Karpas-422 (cell line): ENCODE measurements around the gene FBXL16. TPM values are rescaled to one million over a fixed set of nuclear protein-coding genes. Genes with fewer than 3 reads are reported as not detected.
A peak's percentile ranks its signal among the peaks of the same experiment; 100 is the strongest.

Source experiments
- DNase-seq: peaks from one replicate; pipeline ENCODE4 v3.0.0-alpha.2; 2015
- H2AFZ ChIP-seq: fragments of 200-600 bp; sonication (generic); 2 replicates; pipeline ENCODE4 v1.6.1; 2014; ENCODE audit warnings: antibody characterized with exemption, low read length, mixed read lengths
- H3K27ac ChIP-seq: fragments of 200-600 bp; sonication (generic); 2 replicates; pipeline ENCODE4 v1.5.1; 2014; ENCODE audit warnings: mild to moderate bottlenecking, low read length, moderate library complexity
- H3K27me3 ChIP-seq: fragments of 200-600 bp; sonication (generic); 2 replicates; pipeline ENCODE4 v1.6.1; 2014; ENCODE audit warnings: low read length, mixed read lengths
- H3K36me3 ChIP-seq: fragments of 200-600 bp; sonication (generic); 2 replicates; pipeline ENCODE4 v1.6.1; 2014; ENCODE audit warnings: low read length, mixed read lengths; ENCODE audit not compliant: insufficient read depth
- H3K4me1 ChIP-seq: fragments of 200-600 bp; sonication (generic); 2 replicates; pipeline ENCODE4 v1.6.1; 2014; ENCODE audit warnings: mild to moderate bottlenecking, low read length, mixed read lengths
- H3K4me2 ChIP-seq: fragments of 200-600 bp; sonication (generic); 2 replicates; pipeline ENCODE4 v1.6.1; 2014; ENCODE audit warnings: low read length, low read depth, mild to moderate bottlenecking; ENCODE audit not compliant: poor library complexity, severe bottlenecking
- H3K4me3 ChIP-seq: fragments of 200-600 bp; sonication (generic); 2 replicates; pipeline ENCODE4 v1.5.1; 2014; ENCODE audit warnings: mild to moderate bottlenecking, antibody characterized with exemption, low read length, mixed read lengths
- H3K79me2 ChIP-seq: fragments of 200-600 bp; sonication (generic); 2 replicates; pipeline ENCODE4 v1.6.1; 2014; ENCODE audit warnings: mild to moderate bottlenecking, low read length, mixed read lengths
- H3K9ac ChIP-seq: fragments of 200-600 bp; sonication (generic); 2 replicates; pipeline ENCODE4 v1.6.0; 2014; ENCODE audit warnings: low read length
- H3K9me2 ChIP-seq: fragments of 200-600 bp; sonication (generic), shearing (Covaris generic); replicated peaks from 2 replicates; pipeline ENCODE4 v1.6.0; 2014; ENCODE audit warnings: mild to moderate bottlenecking, low read length, moderate library complexity; ENCODE audit not compliant: insufficient read depth
- H3K9me3 ChIP-seq: fragments of 300-700, 200-600 bp; sonication (generic); 2 replicates; pipeline ENCODE4 v1.6.1; 2014; ENCODE audit warnings: low read length, mixed read lengths
- H4K20me1 ChIP-seq: fragments of 200-600 bp; sonication (generic); 2 replicates; pipeline ENCODE4 v1.6.1; 2014; ENCODE audit warnings: mild to moderate bottlenecking, antibody characterized with exemption, low read length, low read depth; ENCODE audit not compliant: insufficient read depth
- total RNA-seq: library from RNA; depleted of rRNA; stranded (reverse); fragments of >200 nt; shearing (Covaris generic); gene quantifications from 2 replicates; pipeline ENCODE4 v1.2.3, GENCODE V29; 2014; ENCODE audit warnings: low replicate concordance

The FBXL16 gene
- total RNA-seq, 1 experiment from 2014 or later, result 0.48 TPM

GRCh38 chr16:648781-649589 lies 56.6 kb downstream of the FBXL16 start, which contains the start of gene WDR90:
Gene WDR90, plus strand, starts transcription at chr16:649365. Its CDS starts 52 bp downstream, at chr16:649417.
- DNase-seq, result peak; percentile 98
- peak within 1 kb of the TSS; percentile 84 for H3K4me2 ChIP-seq
- H3K36me3 ChIP-seq, result peaks cover 3% of the 10 kb centered on the region; the same call in 1 of the 2 replicates
- H3K4me1 ChIP-seq, result peaks cover 62% of the 10 kb centered on the region
- peak within 1 kb of the TSS; percentile 80 for H3K27ac ChIP-seq
- H3K9me2 ChIP-seq, result no peaks in the 10 kb centered on the region
- H2AFZ ChIP-seq, result no peak within 1 kb of the TSS
- H4K20me1 ChIP-seq, result peaks cover 22% of the 10 kb centered on the region; the same call in 1 of the 2 replicates
- no peaks in the 10 kb centered on the region for H3K27me3 ChIP-seq
- H3K4me3 ChIP-seq, result peak within 1 kb of the TSS; percentile 96
- H3K9me3 ChIP-seq, result no peaks in the 10 kb centered on the region
- H3K79me2 ChIP-seq, result peaks cover 46% of the 10 kb centered on the region
- H3K9ac ChIP-seq, result peak within 1 kb of the TSS; percentile 97

DNA sequence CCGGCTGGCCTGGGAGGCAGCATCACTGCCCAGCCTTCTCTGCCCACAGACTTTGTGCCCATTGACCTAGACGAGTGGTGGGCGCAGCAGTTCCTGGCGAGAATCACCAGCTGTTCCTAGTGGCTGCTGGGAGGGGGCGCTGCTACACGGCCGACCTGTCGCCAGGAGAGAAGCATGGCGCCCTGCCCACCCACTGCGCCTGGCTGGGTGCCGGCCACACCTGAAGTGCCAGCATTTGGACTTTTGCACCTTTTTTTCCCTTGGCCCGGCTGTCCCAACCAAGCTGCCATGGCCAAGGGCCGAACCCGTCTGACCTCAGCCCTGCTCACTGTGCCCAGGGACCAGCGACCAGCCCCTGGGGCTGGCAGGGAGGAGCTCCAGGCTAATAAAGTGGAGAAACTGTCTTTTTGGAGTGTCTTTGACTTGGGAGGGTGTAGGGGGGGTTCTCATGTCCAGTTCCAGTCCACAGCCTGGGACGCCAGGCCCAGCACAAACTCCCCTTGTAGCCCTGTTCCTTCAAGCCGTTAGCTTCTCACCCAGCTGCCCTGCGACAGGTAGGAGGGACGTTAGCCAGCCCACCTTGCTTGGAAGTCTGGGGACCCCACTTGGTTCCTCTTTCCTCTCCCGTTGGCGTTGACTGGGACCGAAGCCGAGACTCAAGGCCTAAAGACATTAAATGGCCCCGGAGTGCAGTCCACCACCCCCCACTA lies 57.4 kb downstream of the FBXL16 start:
- Histone ChIP-seq H3K79me2 (peaks cover 53% of the 10 kb centered on the region), H3K36me3 (peaks cover 3% of the 10 kb centered on the region; the same call in 1 of the 2 replicates), H3K9me2 (no peaks in the 10 kb centered on the region), H3K27me3 (no peaks in the 10 kb centered on the region), H3K9me3 (no peaks in the 10 kb centered on the region), H4K20me1 (peaks cover 22% of the 10 kb centered on the region; the same call in 1 of the 2 replicates), H3K9ac (peak overlapping the region; percentile 97), H3K4me3 (peak overlapping the region; percentile 96), H3K4me1 (peaks cover 70% of the 10 kb centered on the region), H3K4me2 (peak overlapping the region; percentile 84), H3K27ac (peak overlapping the region; percentile 80), H2AFZ (no peak overlapping the region)
- peak; percentile 86 for DNase-seq

DNA sequence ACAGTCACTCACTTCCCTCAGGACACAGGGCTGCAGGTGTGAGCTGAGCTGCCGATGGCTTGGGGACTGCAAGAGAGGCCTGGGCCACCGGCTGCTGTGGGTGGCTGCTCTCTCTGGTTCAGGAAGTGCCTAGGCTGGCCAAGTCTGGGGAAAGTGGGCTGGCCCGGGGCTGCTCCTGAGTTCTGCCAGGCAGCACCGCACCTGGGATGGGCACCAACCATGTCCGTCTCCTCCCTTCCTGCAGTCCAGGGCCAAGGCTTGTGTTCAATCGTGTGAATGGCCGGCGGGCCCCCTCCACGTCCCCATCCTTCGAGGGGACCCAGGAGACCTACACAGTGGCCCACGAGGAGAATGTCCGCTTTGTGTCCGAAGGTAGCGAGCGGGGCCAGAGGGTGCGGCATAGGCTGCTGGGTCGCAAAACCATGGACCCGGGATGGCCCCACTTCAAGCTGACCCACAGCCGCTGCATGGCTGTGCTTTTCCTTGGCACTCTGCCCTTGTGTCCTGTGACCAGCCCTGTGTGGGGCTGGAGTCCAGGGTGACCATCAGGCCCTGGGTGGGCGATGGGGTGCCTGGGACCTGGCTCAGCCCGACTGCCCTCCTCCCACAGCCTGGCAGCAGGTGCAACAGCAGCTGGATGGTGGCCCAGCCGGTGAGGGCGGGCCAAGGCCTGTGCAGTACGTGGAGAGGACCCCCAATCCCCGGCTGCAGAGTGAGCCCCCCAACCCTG lies 58.3 kb downstream of the FBXL16 start:
- Histone ChIP-seq H3K4me3 (peak overlapping the region; percentile 96), H4K20me1 (peaks cover 26% of the 10 kb centered on the region; the same call in 1 of the 2 replicates), H3K27ac (peak overlapping the region; percentile 80), H3K9me3 (no peaks in the 10 kb centered on the region), H3K79me2 (peaks cover 62% of the 10 kb centered on the region), H3K4me1 (peaks cover 75% of the 10 kb centered on the region), H3K9ac (peak overlapping the region; percentile 97), H3K4me2 (peak overlapping the region; percentile 84), H3K36me3 (peaks cover 3% of the 10 kb centered on the region; the same call in 1 of the 2 replicates), H3K27me3 (no peaks in the 10 kb centered on the region), H3K9me2 (no peaks in the 10 kb centered on the region), H2AFZ (no peak overlapping the region)
- peak; percentile 68 for DNase-seq

GRCh38 chr16:646679-647172 lies 58.9 kb downstream of the FBXL16 start:
- H3K9me2 ChIP-seq, result no peaks in the 10 kb centered on the region
- peak overlapping the region; percentile 80 for H3K27ac ChIP-seq
- peak overlapping the region; percentile 84 for H3K4me2 ChIP-seq
- DNase-seq, result no peak
- H3K36me3 ChIP-seq, result peaks cover 3% of the 10 kb centered on the region; the same call in 1 of the 2 replicates
- peaks cover 75% of the 10 kb centered on the region for H3K4me1 ChIP-seq
- H3K27me3 ChIP-seq, result no peaks in the 10 kb centered on the region
- H3K79me2 ChIP-seq, result peaks cover 67% of the 10 kb centered on the region
- no peak overlapping the region for H2AFZ ChIP-seq
- H3K4me3 ChIP-seq, result peak overlapping the region; percentile 96; the same call in 1 of the 2 replicates
- no peaks in the 10 kb centered on the region for H3K9me3 ChIP-seq
- H4K20me1 ChIP-seq, result peaks cover 26% of the 10 kb centered on the region; the same call in 1 of the 2 replicates
- H3K9ac ChIP-seq, result peak overlapping the region; percentile 97

GRCh38 chr16:645852-646678 lies 59.5 kb downstream of the FBXL16 start:
- H3K4me1 ChIP-seq, result peaks cover 78% of the 10 kb centered on the region
- peak overlapping the region; percentile 80 for H3K27ac ChIP-seq
- no peaks in the 10 kb centered on the region for H3K27me3 ChIP-seq
- peaks cover 26% of the 10 kb centered on the region; the same call in 1 of the 2 replicates for H4K20me1 ChIP-seq
- peak overlapping the region; percentile 96; the same call in 1 of the 2 replicates for H3K4me3 ChIP-seq
- no peaks in the 10 kb centered on the region for H3K9me2 ChIP-seq
- peaks cover 3% of the 10 kb centered on the region; the same call in 1 of the 2 replicates for H3K36me3 ChIP-seq
- H3K9ac ChIP-seq, result peak overlapping the region; percentile 97
- H2AFZ ChIP-seq, result no peak overlapping the region
- no peaks in the 10 kb centered on the region for H3K9me3 ChIP-seq
- H3K4me2 ChIP-seq, result peak overlapping the region; percentile 84
- peaks cover 69% of the 10 kb centered on the region for H3K79me2 ChIP-seq
- no peak for DNase-seq

DNA sequence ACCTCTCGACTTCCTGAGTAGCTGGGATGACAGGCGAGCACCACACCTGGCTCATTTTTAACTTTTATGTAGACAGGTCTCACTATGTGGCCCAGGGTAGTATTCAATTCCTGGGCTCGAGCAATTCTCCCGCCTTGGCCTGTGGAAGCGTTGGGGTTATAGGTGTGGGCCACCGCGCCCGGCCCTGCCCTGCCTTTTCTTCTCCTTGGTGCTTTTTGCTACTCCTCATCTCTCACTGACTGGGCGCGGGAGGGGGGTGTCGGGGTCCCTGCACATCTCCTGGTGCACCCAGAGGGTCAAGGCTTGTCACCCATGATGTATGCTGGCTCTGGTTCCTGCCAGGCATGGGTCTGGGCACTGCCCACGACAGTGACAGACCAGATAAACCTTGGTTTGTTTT lies 61.0 kb downstream of the FBXL16 start:
- H4K20me1 ChIP-seq, result peaks cover 26% of the 10 kb centered on the region; the same call in 1 of the 2 replicates
- peaks cover 56% of the 10 kb centered on the region for H3K79me2 ChIP-seq
- no peak overlapping the region for H3K4me3 ChIP-seq
- no peak overlapping the region for H3K4me2 ChIP-seq
- no peaks in the 10 kb centered on the region for H3K9me3 ChIP-seq
- no peak for DNase-seq
- no peak overlapping the region for H3K27ac ChIP-seq
- H3K27me3 ChIP-seq, result no peaks in the 10 kb centered on the region
- peaks cover 71% of the 10 kb centered on the region for H3K4me1 ChIP-seq
- H3K9me2 ChIP-seq, result no peaks in the 10 kb centered on the region
- peaks cover 3% of the 10 kb centered on the region; the same call in 1 of the 2 replicates for H3K36me3 ChIP-seq
- H3K9ac ChIP-seq, result no peak overlapping the region
- H2AFZ ChIP-seq, result no peak overlapping the region

- Histone ChIP-seq H3K4me3 (peak overlapping the region; percentile 95), H3K27ac (peak overlapping the region; percentile 76), H3K27me3 (no peaks in the 10 kb centered on the region), H3K36me3 (peaks cover 3% of the 10 kb centered on the region; the same call in 1 of the 2 replicates), H3K9me2 (no peaks in the 10 kb centered on the region), H3K9me3 (no peaks in the 10 kb centered on the region), H3K4me2 (peak overlapping the region; percentile 89), H3K79me2 (peaks cover 55% of the 10 kb centered on the region), H3K9ac (peak overlapping the region; percentile 96), H3K4me1 (peaks cover 67% of the 10 kb centered on the region), H4K20me1 (peaks cover 26% of the 10 kb centered on the region; the same call in 1 of the 2 replicates), H2AFZ (no peak overlapping the region)
- DNase-seq, result no peak
Observed at GRCh38 chr16:643050-643368, 62.6 kb downstream of the FBXL16 start.
